SU-DHL-6 (cell line): ENCODE data around the gene MCTP1.

Experiments used
- EZH2phosphoT487 ChIP-seq: fragments of 200-600 bp; sonication (generic), shearing (Covaris generic); conservative IDR thresholded peaks from 2 replicates; pipeline ENCODE4 v1.6.1; 2018; ENCODE audit warnings: mild to moderate bottlenecking, antibody characterized with exemption, low read length, moderate library complexity, mixed read lengths
- TF ChIP-seq, protein P1 (sequence below): fragments of 200-600 bp; sonication (generic); IDR thresholded peaks from one replicate; pipeline ENCODE4 v1.5.1; 2017; ENCODE audit warnings: antibody characterized with exemption, mild to moderate bottlenecking, low read length, moderate library complexity; ENCODE audit not compliant: insufficient read depth, poor library complexity, severe bottlenecking

DNA sequence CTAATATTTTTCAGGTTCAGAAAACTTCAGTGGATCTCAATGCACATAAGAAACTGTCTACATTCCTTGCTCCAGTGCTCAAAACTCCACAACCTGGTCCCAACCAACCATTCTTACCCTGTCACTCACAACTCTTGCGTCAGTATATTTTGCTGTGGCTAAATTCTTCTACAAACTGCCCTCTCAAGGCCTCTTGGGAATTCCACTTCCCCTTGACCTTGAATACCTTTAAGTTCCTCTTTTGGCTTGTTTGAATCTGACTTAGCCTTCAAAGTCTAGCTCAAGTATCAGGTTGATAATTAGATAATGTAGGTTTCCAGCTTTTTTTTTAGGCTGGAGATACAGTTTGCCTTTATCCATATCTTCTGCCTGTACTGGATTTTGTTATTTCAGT, 538.2 kb downstream of the MCTP1 start:
- TF ChIP-seq, protein P1, sequence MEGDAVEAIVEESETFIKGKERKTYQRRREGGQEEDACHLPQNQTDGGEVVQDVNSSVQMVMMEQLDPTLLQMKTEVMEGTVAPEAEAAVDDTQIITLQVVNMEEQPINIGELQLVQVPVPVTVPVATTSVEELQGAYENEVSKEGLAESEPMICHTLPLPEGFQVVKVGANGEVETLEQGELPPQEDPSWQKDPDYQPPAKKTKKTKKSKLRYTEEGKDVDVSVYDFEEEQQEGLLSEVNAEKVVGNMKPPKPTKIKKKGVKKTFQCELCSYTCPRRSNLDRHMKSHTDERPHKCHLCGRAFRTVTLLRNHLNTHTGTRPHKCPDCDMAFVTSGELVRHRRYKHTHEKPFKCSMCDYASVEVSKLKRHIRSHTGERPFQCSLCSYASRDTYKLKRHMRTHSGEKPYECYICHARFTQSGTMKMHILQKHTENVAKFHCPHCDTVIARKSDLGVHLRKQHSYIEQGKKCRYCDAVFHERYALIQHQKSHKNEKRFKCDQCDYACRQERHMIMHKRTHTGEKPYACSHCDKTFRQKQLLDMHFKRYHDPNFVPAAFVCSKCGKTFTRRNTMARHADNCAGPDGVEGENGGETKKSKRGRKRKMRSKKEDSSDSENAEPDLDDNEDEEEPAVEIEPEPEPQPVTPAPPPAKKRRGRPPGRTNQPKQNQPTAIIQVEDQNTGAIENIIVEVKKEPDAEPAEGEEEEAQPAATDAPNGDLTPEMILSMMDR: no peak
- TF ChIP-seq EZH2phosphoT487: no peak
